GM19043 (cell line): ENCODE data around the gene CHN1.

ENCODE experiments used
- ATAC-seq: cut with Tn5 transposase; IDR thresholded peaks from one replicate; pipeline ENCODE4 v1.9.1; 2021; ENCODE audit warnings: low read depth; ENCODE audit not compliant: unreplicated experiment

The CHN1 gene, protein sequence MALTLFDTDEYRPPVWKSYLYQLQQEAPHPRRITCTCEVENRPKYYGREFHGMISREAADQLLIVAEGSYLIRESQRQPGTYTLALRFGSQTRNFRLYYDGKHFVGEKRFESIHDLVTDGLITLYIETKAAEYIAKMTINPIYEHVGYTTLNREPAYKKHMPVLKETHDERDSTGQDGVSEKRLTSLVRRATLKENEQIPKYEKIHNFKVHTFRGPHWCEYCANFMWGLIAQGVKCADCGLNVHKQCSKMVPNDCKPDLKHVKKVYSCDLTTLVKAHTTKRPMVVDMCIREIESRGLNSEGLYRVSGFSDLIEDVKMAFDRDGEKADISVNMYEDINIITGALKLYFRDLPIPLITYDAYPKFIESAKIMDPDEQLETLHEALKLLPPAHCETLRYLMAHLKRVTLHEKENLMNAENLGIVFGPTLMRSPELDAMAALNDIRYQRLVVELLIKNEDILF

DNA sequence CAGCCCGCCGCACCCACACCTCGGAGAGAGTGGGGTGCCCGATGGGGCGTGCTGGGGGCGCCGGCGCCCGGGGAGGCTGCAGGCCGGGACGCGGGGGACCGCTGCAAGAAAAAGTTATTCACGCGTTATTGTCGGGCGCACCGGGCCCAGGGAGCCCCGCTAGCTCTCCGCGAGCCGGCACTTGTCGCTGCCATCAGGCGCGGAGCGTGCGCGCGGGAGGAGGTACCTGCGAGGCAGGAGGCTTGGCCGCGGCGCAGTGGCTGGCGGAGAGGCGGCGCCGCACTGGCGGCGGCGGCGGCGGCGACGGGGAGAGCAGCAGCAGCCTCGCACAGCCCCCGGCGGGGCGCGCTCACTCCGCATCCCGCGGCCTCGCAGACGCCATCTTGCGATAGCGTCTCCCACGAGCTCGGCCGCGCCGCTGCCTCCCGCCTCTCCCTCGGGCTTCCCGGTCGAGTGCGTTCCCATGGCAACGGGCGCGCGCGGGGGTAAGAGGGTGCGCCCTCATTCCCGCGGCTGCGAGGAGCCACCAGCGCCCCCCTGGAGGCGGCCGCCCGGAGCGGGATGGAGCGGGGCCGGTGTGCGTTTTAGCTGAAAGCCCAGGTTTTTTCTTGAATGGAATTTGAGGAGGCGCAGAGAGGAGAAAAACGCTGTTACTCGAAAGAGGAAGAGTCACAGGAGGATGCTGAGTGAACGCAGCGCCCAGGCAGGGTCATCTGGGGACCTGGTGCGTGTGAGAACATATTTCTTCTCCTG lies at the start of gene CHN1:
CHN1 (minus strand) TSS at position 402 of the 753 bp plus-strand sequence. CDS start 469 bp downstream, outside the sequence.
- ATAC-seq = peak; percentile 74

DNA sequence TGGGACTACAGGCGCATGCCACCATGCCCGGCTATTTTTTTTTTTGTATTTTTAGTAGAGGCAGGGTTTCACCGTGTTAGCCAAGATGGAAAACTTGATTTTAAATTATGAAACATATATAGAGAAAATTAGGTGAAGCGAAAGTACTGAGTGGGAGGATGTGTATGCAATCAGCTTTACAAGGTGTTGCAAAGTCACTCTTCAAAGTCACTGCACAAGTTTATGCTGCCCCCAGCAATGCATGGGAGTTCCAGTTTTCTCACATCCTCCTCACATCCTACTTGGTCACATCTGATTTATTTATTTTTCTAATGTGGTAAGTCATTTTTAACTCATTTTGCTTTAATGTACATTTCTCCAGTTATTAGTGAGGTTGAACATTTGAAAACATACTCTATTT lies 49.2 kb upstream of the CHN1 start:
- ATAC-seq = no peak

DNA sequence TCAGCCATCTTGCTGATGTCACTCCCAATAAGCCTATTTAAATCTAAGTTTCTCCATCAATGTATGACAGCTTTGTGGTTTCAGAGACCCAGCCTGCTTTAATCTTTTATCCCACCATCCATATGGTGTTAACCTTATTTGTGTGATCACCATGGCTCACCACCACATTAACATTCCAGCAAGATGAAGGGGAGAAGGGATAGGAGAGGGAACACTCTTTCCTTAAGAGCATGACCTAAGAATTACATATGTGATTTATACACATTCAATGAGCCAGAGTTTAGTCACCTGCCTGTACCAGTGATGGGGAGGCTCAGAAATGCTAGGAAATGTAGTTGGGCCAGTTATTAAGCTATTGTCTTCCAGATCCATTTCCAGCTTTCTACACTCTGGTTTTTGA lies 44.5 kb upstream of the CHN1 start:
- no peak for ATAC-seq

DNA sequence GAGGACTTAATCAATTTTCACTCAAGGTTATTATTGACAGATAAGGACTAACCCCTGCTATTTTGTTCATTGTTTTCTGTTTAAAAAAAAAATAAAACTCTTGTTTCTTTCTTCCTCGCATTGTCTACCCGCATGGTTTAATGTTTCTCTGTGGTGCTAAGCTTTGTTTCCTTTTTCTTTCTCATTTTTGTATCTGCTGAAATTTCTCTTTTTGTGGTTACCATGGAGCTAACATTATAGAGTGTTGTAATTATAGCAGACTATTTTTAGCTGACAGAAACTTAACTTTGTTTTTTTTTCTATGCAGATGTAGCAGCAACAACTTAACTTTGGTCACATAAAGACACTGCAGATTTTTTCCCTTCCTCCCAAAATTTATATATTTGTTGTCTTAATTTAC lies 43.1 kb upstream of the CHN1 start:
- no peak for ATAC-seq

GRCh38 chr2:175039490-175039889 lies 34.3 kb upstream of the CHN1 start:
- no peak for ATAC-seq

DNA sequence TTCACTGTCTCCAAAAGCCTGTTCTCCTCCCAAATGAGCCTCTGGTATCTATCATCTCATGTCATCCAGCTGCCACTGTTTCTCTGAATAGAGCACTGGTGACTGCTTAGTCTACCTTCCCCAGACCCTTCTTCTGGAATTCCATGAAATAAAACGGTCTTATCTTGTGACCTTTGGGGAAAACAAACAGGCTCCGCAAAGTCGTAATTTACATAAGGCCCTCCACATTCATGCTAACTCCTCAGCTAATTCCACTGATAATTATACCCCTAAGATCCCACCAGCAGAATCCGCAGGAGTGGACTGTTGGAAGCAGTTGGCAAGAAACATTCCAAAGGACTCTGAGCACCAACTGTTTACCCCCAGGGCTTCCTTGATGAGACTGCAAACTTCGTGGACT lies 33.9 kb upstream of the CHN1 start:
- ATAC-seq = no peak

- ATAC-seq = no peak
These were observed 32.8 kb upstream of the CHN1 start for GRCh38 chr2:175037941-175038340.

DNA sequence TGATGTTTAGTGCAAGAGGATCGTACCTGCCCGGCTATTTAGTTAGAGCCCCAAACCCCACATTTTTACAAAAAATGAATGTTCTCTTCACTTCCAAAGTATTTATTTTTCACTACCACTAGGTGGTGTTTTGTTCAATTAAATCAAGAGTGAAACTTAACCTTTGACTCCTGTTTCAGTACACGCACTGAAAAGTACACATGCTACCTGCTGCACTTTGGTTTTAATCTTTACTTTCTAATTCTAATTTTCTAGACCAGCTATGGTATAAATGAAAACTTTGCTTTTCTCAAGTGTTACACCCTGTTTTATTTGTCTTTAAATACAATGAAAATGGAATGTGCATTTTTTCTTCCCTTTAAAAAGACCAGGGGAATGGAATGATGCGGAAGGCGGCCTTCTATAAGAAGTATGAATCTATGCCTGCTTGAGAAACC lies 31.4 kb upstream of the CHN1 start:
- peak; percentile 51 for ATAC-seq

- no peak for ATAC-seq
These were observed 30.6 kb upstream of the CHN1 start for GRCh38 chr2:175035806-175036205.

DNA sequence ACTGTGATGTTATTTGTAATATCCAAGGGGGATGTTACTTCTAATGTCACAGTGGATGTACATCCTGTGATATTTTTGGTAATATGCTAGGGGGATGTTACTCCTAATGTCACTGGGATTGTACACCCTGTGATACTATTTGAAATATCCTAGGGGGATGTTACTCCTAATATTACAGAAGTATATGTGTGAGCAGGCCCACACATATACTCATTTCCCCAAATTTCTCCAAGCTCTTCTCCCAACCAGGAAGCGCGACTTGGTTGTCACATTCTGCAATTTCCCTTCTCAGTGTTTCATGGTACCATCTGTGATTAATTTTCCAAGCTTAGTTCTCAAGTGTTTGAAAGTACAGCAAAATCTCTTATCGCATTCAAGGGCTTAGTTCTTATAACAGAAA lies 29.5 kb upstream of the CHN1 start:
- ATAC-seq = no peak

- ATAC-seq = no peak
These were observed 25.4 kb upstream of the CHN1 start for GRCh38 chr2:175030380-175031271.

DNA sequence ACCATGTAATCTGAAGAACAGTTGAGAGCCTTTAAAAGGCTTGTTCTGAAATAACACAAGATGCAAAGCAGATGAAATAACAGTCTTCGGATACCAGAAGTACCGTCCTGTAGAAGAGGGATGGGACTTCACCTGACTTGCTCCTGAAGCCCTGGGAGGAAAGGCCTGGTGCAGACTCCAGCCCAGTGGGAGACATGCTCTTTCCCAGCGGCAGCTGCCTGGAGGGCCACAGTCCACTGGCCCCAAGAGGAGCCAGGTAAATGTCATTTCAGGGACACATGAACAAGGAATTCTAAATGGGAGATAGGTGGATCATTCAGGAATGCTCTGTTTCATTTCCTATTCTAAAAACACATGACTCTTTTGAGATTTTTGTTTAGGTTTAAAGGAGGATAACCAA lies 22.6 kb upstream of the CHN1 start:
- ATAC-seq = no peak

GRCh38 chr2:175026385-175026784 lies 21.2 kb upstream of the CHN1 start:
- no peak for ATAC-seq

GRCh38 chr2:175025946-175026345 lies 20.8 kb upstream of the CHN1 start:
- ATAC-seq = no peak

DNA sequence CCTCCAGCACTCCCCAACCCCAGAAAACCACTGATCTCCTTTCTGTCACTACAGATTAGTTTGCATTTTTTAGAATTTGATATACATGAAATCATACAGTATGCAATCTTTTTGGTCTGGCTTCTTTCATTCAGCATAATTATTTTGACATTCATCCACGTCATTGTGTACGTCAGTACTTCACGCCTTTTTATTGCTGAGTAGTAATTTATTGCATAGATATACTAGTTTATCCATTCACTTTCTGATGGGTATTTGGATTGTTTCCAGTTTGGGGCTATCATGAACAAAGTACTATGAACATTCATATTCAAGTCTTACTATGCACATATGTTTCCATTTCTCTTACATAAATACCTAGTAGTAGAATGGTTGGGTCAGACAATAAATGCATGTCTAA lies 20.1 kb upstream of the CHN1 start:
- ATAC-seq = no peak

DNA sequence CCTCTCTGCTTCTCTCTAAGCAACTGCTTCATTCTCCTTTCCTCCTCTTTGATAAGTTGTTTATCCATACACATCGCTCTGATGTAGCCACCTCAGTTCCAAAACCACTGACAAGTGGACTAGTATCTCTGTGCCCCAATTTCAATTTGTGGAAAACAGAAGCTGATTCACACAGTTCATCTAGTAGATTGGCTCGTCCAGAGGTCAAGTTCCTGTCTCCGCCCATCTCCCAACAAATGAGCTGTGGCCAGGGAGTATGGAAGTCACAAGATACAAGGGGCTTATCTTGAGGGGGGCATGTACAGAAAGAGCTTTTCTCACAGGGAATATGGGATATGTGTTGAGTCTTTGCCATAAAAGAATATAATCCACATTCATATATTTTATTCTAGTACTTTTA lies 17.7 kb upstream of the CHN1 start:
- no peak for ATAC-seq

- no peak for ATAC-seq
These were observed 14.6 kb upstream of the CHN1 start for GRCh38 chr2:175019566-175020327.

- ATAC-seq = no peak
These were observed 12.6 kb upstream of the CHN1 start for GRCh38 chr2:175017618-175018414.

DNA sequence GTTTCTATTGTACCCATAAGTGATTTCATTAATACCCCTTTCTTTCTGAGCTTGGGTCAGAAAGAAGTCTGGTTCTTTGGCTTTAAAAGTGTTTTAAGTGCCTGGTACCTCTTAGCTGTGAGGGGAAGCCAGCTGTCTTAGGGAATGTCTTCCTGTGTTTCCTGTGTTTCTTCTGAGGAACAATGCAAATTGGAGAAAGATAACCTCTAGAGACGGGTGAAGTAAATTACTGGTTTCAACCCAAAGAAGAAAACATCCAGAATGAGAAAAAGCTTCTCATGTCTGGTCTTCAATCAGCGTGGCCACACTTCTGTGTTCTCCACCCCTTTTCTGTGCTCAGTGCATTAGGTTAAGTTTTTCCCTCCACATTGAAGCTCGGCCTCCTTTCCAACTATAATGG lies 10.2 kb upstream of the CHN1 start:
- no peak for ATAC-seq
